Smooth muscle cell (in vitro differentiated cells): Measurements from ENCODE around the gene SHH. TPM values are rescaled to one million over a fixed set of nuclear protein-coding genes. Genes with fewer than 3 reads are reported as not detected.
"Not testable (repeated sequence)": the region's sequence is repeated elsewhere in the genome, so short reads cannot be mapped to it uniquely, and the experiment has no call there.

Source experiments
- DNase-seq: peaks from one replicate; lab custom pipeline; 2025; ENCODE audit not compliant: unreplicated experiment; lab: John Stamatoyannopoulos, UW
- H2AFZ ChIP-seq: fragments of 200-600 bp; sonication (generic); 2 replicates; pipeline ENCODE4 v1.6.0; 2016; ENCODE audit warnings: antibody characterized with exemption, low read depth, mild to moderate bottlenecking
- H3F3A ChIP-seq: fragments of 200-600 bp; sonication (generic); 2 replicates; pipeline ENCODE4 v1.6.0; 2017; ENCODE audit warnings: antibody characterized with exemption, low read depth
- H3K27ac ChIP-seq: fragments of 200-600 bp; sonication (generic); 2 replicates; pipeline ENCODE4 v1.5.1; 2016; ENCODE audit warnings: low read depth, mild to moderate bottlenecking
- H3K27me3 ChIP-seq: fragments of 200-600 bp; sonication (generic); 2 replicates; pipeline ENCODE4 v1.6.1; 2016; ENCODE audit warnings: low read depth, mild to moderate bottlenecking
- H3K36me3 ChIP-seq: fragments of 200-600 bp; sonication (generic); 2 replicates; pipeline ENCODE4 v1.5.1; 2016; ENCODE audit warnings: low read depth
- H3K4me1 ChIP-seq: fragments of 200-600 bp; sonication (generic); 2 replicates; pipeline ENCODE4 v1.5.1; 2016; ENCODE audit warnings: low read depth
- H3K4me2 ChIP-seq: fragments of 200-600 bp; sonication (generic); 2 replicates; pipeline ENCODE4 v1.6.0; 2016; ENCODE audit warnings: mild to moderate bottlenecking
- H3K4me3 ChIP-seq: fragments of 200-600 bp; sonication (generic); 2 replicates; pipeline ENCODE4 v1.5.1; 2016; ENCODE audit warnings: mild to moderate bottlenecking
- H3K79me2 ChIP-seq: fragments of 200-600 bp; sonication (generic); 2 replicates; pipeline ENCODE4 v1.6.0; 2016; ENCODE audit warnings: low read depth, mild to moderate bottlenecking
- H3K9ac ChIP-seq: fragments of 200-600 bp; sonication (generic); 2 replicates; pipeline ENCODE4 v1.6.0; 2016; ENCODE audit warnings: low read depth
- H3K9me3 ChIP-seq: fragments of 200-600 bp; sonication (generic); replicated peaks from 2 replicates; pipeline ENCODE4 v1.5.1; 2016; ENCODE audit warnings: low read depth
- H4K20me1 ChIP-seq: fragments of 200-600 bp; sonication (generic); 2 replicates; pipeline ENCODE4 v1.6.0; 2016; ENCODE audit warnings: low read depth
- CTCF ChIP-seq: fragments of 200-600 bp; sonication (generic); IDR thresholded peaks from 2 replicates; pipeline ENCODE4 v1.5.1; 2017; ENCODE audit warnings: borderline replicate concordance, mild to moderate bottlenecking, antibody characterized with exemption; ENCODE audit not compliant: insufficient read depth, poor library complexity, severe bottlenecking
- WGBS: methylation state at CpG from one replicate; pipeline ENCODE4 v1.1.7; 2016; ENCODE audit warnings: low lambda C conversion rate; 5-methylcytosine and 5-hydroxymethylcytosine counted together
- polyA plus RNA-seq: library from polyadenylated mRNA; unstranded; fragments of >200 nt; fragmentation: Nextera tagmentation; extraction: Ambion mirVana; gene quantifications from 2 replicates; pipeline ENCODE4 v1.2.1, GENCODE V29; 2016
- total RNA-seq: library from RNA; depleted of rRNA; stranded (reverse); fragments of >200 nt; gene quantifications from 2 replicates; pipeline ENCODE4 v1.2.3, GENCODE V29; 2014

The SHH gene
- total and polyA plus RNA-seq, 2 experiments from 2014 or later: not detected

GRCh38 chr7:155840909-155841308 lies 28.6 kb upstream of the SHH start:
- Histone ChIP-seq H3F3A (no peaks in the 10 kb centered on the region), H3K9ac (no peak overlapping the region), H3K79me2 (no peaks in the 10 kb centered on the region), H3K4me2 (no peak overlapping the region), H3K9me3 (no peaks in the 10 kb centered on the region), H3K4me1 (no peaks in the 10 kb centered on the region), H3K36me3 (no peaks in the 10 kb centered on the region), H3K4me3 (no peak overlapping the region), H3K27me3 (peaks cover 13% of the 10 kb centered on the region), H2AFZ (no peak overlapping the region), H3K27ac (no peak overlapping the region), H4K20me1 (no peaks in the 10 kb centered on the region)
- no peak for DNase-seq
- 85% methylated on average over 8 of the region's 8 CpGs for WGBS
- TF ChIP-seq CTCF: no peak

- no peak overlapping the region for H3K9ac ChIP-seq
- no peaks in the 10 kb centered on the region for H3K4me1 ChIP-seq
- no peaks in the 10 kb centered on the region for H3F3A ChIP-seq
- H4K20me1 ChIP-seq: no peaks in the 10 kb centered on the region
- H3K27ac ChIP-seq: no peak overlapping the region
- no peak overlapping the region for H3K4me2 ChIP-seq
- peaks cover 13% of the 10 kb centered on the region for H3K27me3 ChIP-seq
- no peak overlapping the region for H2AFZ ChIP-seq
- H3K79me2 ChIP-seq: no peaks in the 10 kb centered on the region
- no peak for TF ChIP-seq CTCF
- DNase-seq: no peak
- WGBS: 90% methylated on average over 21 of the region's 21 CpGs
- H3K4me3 ChIP-seq: no peak overlapping the region
- H3K9me3 ChIP-seq: no peaks in the 10 kb centered on the region
- H3K36me3 ChIP-seq: no peaks in the 10 kb centered on the region
Observed at GRCh38 chr7:155840262-155840885, 28.1 kb upstream of the SHH start.

GRCh38 chr7:155839461-155839860 lies 27.2 kb upstream of the SHH start:
- H3F3A ChIP-seq: no peaks in the 10 kb centered on the region
- no peak overlapping the region for H3K4me2 ChIP-seq
- TF ChIP-seq CTCF: no peak
- no peak overlapping the region for H3K27ac ChIP-seq
- no peak overlapping the region for H3K4me3 ChIP-seq
- H3K36me3 ChIP-seq: no peaks in the 10 kb centered on the region
- WGBS: 86% methylated on average over 8 of the region's 8 CpGs
- H3K4me1 ChIP-seq: no peaks in the 10 kb centered on the region
- DNase-seq: no peak
- H3K9ac ChIP-seq: no peak overlapping the region
- no peak overlapping the region for H2AFZ ChIP-seq
- H3K79me2 ChIP-seq: no peaks in the 10 kb centered on the region
- peaks cover 13% of the 10 kb centered on the region for H3K27me3 ChIP-seq
- H4K20me1 ChIP-seq: no peaks in the 10 kb centered on the region
- H3K9me3 ChIP-seq: no peaks in the 10 kb centered on the region

GRCh38 chr7:155838312-155838711 lies 26.0 kb upstream of the SHH start:
- DNase-seq, H3K4me3 ChIP-seq, H3K4me1 ChIP-seq, H4K20me1 ChIP-seq, H3K9ac ChIP-seq, H3F3A ChIP-seq, H3K27ac ChIP-seq, H3K36me3 ChIP-seq, H2AFZ ChIP-seq, H3K4me2 ChIP-seq, H3K9me3 ChIP-seq, H3K79me2 ChIP-seq: not testable (repeated sequence)
- WGBS: 90% methylated on average over 12 of the region's 12 CpGs
- peaks cover 13% of the 10 kb centered on the region for H3K27me3 ChIP-seq
